ENCODE data around the gene DPH7.
"Not testable (repeated sequence)": the region's sequence is repeated elsewhere in the genome, so short reads cannot be mapped to it uniquely, and the experiment has no call there.

DNA sequence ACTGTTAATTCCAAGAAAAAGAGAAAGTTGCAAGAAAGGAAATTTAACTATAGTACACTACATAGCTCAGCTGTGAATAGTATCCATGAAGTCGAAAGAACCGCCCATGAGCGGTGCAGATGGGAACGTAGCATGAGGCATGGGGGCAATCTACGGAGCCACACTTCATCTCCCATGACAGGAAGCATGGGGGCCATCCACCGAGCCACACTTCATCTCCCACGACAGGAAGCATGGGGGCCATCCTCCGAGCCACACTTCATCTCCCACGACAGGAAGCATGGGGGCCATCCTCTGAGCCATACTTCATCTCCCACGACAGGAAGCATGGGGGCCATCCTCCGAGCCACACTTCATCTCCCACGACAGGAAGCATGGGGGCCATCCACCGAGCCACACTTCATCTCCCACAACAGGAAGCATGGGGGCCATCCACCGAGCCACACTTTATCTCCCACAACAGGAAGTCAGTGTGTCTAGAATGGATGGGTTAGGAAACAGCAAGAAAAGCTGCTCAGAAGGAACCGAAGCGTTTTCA is 42.1 kb downstream of the DPH7 start:
- TF ChIP-seq ZNF302 (CRISPR knock-in tag; IDR thresholded peaks at IDR 0.05); KDM5A (IDR thresholded peaks at IDR 0.05); TP53 (CRISPR knock-in tag; IDR thresholded peaks at IDR 0.05); SREBF2 (IDR thresholded peaks at IDR 0.05); NR3C1 (IDR thresholded peaks at IDR 0.05); POLR2A (IDR thresholded peaks at IDR 0.05; ENCODE audit: low read length); BHLHE40 (IDR thresholded peaks at IDR 0.05; ENCODE audit: low read depth, low read length); CHD2 (IDR thresholded peaks at IDR 0.05; ENCODE audit: low read length, partially characterized antibody); ZC3H11A (IDR thresholded peaks at IDR 0.05); ELK1 (IDR thresholded peaks at IDR 0.05; ENCODE audit: low read depth, low read length): not testable (repeated sequence)
- TF ChIP-seq, protein P1, sequence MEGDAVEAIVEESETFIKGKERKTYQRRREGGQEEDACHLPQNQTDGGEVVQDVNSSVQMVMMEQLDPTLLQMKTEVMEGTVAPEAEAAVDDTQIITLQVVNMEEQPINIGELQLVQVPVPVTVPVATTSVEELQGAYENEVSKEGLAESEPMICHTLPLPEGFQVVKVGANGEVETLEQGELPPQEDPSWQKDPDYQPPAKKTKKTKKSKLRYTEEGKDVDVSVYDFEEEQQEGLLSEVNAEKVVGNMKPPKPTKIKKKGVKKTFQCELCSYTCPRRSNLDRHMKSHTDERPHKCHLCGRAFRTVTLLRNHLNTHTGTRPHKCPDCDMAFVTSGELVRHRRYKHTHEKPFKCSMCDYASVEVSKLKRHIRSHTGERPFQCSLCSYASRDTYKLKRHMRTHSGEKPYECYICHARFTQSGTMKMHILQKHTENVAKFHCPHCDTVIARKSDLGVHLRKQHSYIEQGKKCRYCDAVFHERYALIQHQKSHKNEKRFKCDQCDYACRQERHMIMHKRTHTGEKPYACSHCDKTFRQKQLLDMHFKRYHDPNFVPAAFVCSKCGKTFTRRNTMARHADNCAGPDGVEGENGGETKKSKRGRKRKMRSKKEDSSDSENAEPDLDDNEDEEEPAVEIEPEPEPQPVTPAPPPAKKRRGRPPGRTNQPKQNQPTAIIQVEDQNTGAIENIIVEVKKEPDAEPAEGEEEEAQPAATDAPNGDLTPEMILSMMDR (IDR thresholded peaks at IDR 0.05), result not testable (repeated sequence)
- TF ChIP-seq, protein P2, sequence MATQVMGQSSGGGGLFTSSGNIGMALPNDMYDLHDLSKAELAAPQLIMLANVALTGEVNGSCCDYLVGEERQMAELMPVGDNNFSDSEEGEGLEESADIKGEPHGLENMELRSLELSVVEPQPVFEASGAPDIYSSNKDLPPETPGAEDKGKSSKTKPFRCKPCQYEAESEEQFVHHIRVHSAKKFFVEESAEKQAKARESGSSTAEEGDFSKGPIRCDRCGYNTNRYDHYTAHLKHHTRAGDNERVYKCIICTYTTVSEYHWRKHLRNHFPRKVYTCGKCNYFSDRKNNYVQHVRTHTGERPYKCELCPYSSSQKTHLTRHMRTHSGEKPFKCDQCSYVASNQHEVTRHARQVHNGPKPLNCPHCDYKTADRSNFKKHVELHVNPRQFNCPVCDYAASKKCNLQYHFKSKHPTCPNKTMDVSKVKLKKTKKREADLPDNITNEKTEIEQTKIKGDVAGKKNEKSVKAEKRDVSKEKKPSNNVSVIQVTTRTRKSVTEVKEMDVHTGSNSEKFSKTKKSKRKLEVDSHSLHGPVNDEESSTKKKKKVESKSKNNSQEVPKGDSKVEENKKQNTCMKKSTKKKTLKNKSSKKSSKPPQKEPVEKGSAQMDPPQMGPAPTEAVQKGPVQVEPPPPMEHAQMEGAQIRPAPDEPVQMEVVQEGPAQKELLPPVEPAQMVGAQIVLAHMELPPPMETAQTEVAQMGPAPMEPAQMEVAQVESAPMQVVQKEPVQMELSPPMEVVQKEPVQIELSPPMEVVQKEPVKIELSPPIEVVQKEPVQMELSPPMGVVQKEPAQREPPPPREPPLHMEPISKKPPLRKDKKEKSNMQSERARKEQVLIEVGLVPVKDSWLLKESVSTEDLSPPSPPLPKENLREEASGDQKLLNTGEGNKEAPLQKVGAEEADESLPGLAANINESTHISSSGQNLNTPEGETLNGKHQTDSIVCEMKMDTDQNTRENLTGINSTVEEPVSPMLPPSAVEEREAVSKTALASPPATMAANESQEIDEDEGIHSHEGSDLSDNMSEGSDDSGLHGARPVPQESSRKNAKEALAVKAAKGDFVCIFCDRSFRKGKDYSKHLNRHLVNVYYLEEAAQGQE (IDR thresholded peaks at IDR 0.05), result not testable (repeated sequence)
- TF ChIP-seq, protein P3, sequence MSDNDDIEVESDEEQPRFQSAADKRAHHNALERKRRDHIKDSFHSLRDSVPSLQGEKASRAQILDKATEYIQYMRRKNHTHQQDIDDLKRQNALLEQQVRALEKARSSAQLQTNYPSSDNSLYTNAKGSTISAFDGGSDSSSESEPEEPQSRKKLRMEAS (IDR thresholded peaks at IDR 0.05), result not testable (repeated sequence)

Measured in A549 (cell line).